Neural cell (in vitro differentiated cells): Measurements from ENCODE around the gene GPC5.

ENCODE experiments used
- EZH2 ChIP-seq: fragments of 200-600, 300-800 bp; shearing (Covaris generic), sonication (generic); IDR thresholded peaks from 2 replicates; pipeline ENCODE4 v1.6.1; 2014; ENCODE audit warnings: antibody characterized with exemption, low read length, borderline replicate concordance, mild to moderate bottlenecking; ENCODE audit not compliant: insufficient read depth, poor library complexity, severe bottlenecking
- TF ChIP-seq, protein P1 (sequence below): fragments of 450-650 bp; IDR thresholded peaks from 2 replicates; pipeline ENCODE4 v1.5.1; 2014; ENCODE audit warnings: antibody characterized with exemption, mild to moderate bottlenecking, moderate library complexity; ENCODE audit not compliant: poor library complexity, severe bottlenecking

DNA sequence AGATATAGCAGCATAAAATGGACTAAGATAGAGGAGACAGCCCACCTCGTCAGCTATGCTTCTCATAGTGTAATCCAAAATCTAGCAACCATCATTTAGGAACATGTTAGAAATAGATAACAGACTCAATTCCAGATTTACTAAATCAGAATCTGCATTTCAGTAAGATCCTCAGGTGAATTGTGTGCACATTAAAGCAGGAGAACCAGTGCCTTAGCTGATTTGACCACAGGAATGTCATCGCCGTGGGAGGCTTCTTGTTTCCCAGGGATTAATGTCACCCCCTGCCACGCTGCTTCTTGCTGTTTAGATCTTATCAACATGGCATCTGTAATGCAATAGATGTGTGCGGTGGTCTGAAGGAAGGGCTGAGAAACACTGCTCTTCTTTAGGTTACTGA lies 84.0 kb downstream of the GPC5 start:
- TF ChIP-seq, protein P1, sequence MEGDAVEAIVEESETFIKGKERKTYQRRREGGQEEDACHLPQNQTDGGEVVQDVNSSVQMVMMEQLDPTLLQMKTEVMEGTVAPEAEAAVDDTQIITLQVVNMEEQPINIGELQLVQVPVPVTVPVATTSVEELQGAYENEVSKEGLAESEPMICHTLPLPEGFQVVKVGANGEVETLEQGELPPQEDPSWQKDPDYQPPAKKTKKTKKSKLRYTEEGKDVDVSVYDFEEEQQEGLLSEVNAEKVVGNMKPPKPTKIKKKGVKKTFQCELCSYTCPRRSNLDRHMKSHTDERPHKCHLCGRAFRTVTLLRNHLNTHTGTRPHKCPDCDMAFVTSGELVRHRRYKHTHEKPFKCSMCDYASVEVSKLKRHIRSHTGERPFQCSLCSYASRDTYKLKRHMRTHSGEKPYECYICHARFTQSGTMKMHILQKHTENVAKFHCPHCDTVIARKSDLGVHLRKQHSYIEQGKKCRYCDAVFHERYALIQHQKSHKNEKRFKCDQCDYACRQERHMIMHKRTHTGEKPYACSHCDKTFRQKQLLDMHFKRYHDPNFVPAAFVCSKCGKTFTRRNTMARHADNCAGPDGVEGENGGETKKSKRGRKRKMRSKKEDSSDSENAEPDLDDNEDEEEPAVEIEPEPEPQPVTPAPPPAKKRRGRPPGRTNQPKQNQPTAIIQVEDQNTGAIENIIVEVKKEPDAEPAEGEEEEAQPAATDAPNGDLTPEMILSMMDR = no peak
- no peak for TF ChIP-seq EZH2
